GM19438 (cell line): ENCODE data around the gene LYPD8.

Source experiments
- ATAC-seq: cut with Tn5 transposase; IDR thresholded peaks from one replicate; pipeline ENCODE4 v1.9.1; 2021; ENCODE audit warnings: low read depth; ENCODE audit not compliant: unreplicated experiment

The LYPD8 gene

DNA sequence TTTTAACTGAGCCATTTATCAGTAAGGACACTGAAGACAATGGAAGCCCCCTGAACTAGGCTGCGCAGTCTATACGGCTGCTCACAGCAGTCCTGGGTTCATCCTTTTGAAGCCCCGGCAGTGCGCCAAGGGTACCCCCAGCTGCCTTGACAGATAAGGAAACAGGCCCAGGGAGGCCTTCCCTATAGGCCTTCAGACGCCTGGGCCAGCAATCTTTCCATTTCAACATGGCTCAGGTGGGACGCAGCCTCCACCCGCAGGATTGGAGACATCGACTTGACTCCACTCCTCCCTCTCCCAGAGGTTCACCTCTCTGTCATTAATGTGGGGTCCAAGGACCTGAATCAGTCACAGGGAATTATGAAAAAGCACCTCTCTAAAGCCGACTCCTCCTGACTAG, 2.8 kb upstream of the LYPD8 start:
- ATAC-seq: no peak

DNA sequence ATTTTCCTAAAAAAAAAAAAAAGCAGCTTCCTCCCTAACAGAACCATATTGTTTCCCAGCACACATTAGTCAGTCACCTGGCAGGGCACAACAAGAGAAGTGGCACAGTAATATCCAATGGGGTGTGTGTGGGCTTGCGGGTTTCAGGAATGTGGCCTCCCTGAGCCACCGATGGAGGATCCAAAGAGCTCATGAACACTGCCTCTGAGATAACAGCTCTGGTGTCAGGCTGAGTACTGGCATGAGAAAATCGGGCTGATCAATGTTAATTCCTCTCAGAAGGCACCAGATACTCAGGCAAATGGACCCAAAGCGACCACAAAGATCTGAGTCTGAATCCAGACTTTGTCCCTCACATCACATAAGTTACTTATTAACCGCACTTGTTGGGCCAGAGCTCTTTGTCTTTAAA, 2.2 kb upstream of the LYPD8 start:
- no peak for ATAC-seq

DNA sequence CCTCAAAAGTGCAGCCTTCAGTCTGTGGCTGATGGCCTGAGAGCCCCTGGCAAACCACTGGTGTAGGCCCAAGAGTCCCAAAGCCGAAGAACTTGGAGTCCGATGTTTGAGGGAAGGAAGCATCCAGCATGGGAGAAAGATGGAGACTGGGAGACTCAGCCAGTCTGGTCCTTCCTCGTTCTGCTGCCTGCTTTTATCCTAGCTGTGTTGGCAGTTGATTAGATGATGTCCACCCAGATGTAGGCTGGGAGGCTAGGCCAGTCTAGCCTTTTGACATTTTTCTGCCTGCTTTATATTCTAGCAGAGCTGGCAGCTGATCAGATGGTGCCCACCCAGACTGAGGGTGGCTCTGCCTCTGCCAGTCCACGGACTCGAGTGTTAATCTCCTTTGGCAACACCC, 1.1 kb upstream of the LYPD8 start:
- ATAC-seq: no peak

DNA sequence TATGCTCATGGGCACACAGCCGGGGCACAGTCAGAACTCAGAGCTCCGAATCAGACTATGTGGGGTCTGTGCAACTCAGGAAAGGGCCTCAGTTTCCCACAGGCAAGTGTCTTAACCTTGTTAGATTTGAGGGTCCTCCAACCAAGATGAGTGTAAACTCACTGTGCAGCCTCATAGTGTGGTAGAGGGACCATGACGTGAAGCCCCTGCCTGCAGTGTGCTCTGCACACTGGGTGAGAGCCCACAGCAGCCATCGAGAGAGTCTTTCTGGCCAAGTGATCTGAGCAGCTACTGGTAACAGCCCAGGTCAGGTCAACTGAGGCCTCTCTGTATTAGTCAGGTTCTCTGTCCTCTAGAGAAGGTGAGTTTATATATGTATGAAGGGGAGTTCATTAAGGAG, 592 bp upstream of the LYPD8 start:
- ATAC-seq: no peak

DNA sequence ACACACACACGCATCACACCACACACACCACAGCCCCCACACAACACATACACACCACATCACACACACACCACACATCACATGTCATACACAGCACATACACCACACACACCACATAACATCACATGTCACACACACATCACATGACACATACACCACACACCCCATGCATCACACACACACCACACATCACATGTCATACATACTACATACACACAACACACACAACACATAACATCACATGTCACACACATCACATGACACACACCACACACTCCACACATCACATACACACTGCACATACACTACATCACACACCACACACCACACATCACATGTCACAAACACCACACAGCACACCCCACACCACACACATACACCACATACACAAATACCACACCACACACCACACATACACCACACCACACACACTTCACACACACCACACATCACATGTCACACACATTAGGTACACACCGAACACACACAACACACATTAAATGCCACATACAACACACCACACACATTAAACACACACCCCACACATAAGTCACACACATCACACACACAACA, 1.8 kb downstream of the LYPD8 start:
- ATAC-seq: no peak

DNA sequence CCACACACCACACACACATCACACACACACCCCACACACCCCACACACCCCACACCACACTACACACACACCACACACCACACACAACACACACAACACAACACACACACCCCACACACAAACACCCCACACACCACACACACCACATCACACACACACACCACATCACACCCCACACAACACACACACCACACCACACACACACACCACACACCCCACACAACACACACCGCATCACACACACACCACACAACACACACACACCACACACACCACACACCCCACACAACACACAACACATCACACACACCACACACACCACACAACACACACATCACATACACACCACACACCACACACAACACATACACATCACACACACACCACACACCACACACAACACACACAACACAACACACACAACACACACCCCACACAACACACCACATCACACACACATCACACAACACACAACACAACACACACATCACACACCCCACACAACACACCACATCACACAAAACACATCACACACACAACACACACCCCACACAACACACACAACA, 2.4 kb downstream of the LYPD8 start:
- ATAC-seq: no peak

DNA sequence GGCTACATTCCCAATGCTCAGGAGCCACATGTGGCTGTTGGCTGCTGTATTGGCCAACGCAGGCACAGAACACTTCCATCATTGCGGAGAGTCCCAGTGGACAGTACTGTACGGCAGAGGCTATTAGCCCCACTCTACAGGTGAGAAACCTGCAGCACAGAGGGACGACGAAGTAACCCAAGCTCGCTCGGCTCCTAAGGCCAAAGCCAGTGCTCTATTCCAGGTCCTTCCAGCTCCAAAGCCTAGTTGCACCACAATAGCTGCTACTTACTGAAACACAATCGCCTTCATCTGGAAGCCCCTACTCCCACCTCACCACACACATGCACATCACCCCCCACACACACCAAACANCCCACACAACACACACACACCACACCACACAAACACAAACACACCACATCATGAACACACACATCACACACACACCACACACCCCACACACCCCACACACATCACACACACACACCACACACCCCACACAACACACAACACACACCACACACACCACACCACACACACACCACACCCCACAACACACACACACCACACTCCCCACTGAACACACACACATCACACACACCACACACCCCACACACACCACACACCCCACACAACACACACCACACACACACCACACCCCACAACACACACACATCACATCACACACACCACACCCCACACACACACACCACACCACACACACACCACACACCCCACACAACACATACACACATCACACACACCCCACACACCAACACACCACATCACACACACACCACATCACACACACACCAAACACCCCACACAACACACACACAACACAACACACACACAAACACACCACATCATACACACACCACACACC, 3.2 kb downstream of the LYPD8 start:
- ATAC-seq: no peak

DNA sequence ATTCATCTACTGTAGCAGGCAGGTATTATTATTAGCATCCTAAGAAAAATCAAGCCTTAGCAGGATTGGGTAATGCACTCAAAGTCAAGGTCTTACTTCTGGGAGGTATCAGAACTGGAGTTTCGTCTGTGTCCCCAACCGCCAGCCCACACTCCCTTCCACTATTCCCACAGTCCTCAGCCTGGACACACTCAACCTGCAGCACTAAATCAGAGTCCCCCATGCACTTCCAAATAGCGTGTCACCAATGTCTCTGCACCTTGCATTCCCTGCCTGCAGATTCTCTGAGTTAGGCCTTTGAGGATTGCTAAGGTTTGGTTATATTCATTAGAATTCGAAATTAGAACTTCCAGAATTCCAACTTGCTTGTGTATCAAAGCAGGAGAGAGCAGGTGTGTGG, 3.9 kb downstream of the LYPD8 start:
- no peak for ATAC-seq

DNA sequence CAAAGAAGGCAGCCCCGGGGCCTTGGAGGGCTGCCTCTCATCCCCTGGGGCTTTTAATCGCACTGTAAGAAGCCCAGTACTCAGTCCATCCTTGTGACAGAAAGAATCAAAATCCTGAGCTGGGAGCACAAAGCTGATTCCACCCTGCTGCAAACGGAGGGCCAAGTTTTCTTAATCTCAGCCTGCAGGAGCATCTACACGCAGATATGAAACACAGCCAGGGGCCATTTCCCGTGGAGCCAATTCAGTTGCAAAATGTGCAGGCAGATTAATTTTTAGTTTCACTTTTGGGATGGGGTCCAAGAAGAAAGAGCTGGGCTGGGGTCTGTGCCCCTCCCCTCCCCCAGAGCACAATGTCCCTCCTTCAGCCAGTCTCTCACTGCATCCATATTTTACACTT, 4.4 kb downstream of the LYPD8 start:
- no peak for ATAC-seq

DNA sequence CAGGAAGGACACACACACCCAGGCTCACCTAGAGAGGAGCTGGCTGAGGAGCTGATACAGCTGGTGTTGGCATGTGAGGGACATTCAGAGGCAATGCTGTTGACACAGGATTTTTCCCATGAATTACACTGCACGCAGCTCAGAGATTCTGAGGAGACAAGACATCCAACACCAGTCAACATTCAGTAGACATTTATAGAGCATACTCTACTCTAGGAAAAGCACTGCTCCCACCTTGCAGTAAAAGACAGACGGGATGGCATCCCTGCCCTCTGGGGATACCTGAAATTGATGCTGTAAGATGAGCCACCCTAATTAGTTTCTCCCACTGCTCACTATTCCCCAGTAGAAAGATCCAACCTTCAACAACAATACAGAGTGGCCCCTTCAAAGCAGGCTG, 5.1 kb downstream of the LYPD8 start:
- ATAC-seq: no peak

DNA sequence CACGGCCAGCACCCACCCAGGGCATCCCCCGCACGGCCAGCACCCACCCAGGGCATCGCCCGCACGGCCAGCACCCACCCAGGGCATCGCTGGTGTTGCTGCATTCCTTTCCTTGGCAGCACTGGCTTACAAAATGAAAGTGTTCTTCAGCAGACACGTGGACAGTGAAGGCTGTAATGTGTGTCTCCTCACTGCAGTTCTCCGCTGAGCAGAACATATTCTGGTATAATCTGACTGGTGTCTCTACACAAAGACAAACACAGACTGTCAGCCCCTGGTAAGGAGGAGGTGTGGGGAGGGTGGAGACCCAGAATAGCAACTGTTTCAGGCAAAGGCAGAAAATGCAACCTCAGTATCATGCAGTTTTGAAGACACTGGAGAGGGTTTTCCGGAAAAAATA, 7.3 kb downstream of the LYPD8 start:
- no peak for ATAC-seq

DNA sequence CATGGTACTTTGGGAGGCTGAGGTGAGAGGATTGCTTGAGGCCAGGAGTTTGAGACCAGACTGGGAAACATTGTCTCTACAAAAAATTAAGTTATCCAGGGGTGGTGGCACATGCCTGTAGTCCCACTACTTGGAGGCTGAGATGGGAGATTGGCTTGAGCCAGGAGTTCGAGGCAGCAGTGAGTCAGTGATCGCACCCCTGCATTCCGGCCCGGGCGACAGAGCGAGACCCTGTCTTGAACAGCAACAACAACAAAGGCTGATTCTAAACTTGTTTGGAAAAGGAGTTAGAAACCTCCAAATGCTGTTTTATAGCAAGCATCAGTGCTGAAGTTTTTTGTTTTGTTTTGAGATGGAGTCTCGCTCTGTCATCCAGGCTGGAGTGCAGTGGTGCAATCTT, 14.7 kb downstream of the LYPD8 start:
- ATAC-seq: no peak

DNA sequence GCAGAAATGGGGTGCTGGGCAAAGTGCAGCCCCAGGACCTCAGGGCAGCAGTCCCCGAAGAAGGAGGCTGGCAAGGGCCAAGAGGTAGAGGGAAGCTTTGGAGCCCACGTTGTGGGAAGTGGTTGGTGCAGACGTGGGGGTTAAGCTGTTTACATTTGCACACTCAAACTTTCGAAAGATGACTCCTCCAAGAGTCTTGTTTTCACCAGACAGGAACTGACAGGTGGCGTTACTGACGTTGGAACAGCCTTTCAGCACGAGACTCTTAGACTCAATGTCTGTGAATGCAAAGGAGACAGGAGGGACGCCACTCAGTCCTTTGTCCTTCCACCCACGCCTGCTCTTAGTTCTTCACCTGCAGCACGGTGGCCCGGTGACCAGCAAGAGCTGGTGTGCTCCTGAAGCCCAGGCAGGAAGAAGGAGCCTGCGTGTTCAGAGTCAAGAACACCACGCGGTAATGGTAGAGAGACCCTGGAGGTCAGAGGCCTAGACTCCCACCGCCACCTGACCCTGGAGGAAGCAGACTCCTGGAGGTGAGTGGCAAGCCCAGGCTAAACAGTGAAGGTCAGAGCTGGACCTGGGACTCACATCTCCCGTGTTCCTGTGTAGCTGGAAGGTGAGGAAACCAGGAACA, 15.9 kb downstream of the LYPD8 start:
- ATAC-seq: no peak

DNA sequence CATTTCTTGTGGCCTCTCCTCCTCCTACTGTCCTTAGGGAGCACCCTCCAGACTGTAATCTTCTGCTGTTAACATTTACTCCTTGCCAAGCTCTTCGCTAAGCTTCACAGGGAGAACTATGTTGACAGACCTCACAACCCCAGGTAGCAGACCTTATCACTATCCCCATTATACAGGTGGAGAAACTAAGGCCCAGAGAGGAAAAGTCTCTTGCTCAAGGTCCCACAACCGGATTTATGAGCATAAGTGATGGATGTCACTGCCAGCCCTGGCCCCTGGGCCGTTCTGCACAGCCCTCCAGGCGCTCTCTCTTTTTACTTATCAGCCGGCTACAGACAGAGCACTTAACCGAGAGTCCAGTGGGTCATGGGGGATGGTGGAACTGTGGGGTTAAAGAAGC, 18.1 kb downstream of the LYPD8 start:
- no peak for ATAC-seq

DNA sequence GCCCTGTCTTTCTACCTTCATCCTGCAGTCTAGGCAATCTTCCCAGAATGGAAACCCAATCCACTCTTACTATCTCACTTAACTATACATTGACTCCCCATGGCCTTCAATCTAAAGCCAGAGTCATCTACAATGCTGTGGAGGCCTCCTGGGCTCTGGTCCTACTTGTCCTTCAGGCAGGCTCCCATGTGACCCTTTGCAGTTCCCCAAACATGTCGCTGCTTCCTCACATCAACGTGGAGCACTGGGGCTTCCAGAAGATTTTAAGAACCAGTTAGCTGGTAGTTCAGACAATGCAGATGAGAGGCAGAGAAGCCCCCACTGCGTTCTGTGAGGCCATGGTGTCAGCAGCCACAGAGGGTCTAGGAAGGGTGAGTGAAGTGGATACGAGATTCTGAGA, 18.6 kb downstream of the LYPD8 start:
- no peak for ATAC-seq

DNA sequence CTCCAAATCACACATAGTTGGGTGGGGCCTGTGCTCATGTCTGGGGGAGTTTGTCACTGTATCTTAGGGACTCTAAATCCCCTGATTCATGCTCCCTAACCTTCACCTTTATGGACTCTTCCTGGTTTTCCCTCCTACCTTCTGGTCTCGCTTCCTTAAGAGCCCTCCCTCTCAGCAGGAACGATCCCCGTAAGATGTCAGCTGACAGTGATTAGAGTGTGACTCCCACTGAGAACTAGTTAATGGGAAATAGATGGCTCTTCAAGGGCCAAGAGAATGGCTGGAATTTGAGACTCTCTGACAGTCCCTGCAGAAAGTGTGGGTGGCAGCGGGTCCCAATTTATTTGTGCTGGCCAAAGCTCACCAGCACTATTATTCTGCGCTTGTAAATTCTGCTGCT, 22.0 kb downstream of the LYPD8 start:
- no peak for ATAC-seq

DNA sequence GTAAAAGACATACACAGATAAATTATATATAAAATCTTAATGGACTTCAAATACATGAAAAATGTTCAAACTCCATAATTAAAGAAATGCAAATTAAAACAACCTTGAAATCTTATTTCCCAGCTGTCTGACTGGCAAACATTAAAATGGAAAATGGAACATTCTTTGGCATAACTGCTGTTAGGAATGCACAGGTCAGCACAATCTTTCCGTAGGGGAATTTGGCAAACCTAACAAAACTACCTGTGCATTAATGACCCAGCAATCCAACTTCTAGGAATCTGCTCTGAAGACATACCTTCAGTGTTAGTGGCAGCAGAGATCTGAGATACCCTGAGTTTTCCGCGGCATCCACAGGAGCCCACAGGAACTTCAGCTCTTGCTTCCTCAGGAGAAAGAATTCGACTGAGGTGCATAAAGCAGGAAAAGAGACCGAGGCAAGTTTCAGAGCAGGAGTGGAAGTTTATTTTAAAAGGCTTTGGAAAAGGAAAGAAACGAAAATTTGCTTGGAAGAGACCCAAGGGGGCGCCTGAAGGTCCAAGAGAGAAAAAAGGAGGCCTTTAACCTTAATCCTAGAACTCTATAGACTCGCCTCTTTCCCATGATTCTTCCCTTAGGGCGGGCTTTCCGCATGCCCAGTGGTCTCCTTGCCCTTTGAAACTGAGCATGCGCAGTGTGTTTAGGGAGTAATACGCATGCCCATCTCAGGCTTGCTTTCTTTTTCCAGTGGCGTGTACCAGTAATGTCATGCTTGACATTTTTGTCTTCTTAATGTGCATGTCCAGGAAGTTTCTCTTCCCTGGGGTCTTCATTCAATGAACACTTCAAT, 24.8 kb downstream of the LYPD8 start:
- ATAC-seq: no peak

DNA sequence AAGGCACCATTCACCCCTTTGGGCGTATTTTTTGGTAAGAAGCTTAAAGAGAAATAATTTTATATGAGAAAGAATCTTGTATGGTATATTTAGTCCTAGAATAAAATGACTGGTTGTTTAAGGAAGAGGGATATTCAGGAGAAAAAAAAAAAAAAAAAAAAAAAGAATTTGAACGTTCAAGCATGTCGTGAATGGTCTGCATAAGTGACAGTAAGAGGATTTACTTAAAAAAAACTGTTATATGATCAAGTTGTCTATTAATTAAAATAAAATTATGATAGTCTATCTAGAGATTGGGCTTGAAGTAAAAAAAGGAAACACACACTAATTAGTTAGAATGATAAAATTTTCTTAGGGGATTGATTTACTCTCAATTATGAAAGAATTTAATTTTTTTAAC, 41.3 kb downstream of the LYPD8 start:
- no peak for ATAC-seq

DNA sequence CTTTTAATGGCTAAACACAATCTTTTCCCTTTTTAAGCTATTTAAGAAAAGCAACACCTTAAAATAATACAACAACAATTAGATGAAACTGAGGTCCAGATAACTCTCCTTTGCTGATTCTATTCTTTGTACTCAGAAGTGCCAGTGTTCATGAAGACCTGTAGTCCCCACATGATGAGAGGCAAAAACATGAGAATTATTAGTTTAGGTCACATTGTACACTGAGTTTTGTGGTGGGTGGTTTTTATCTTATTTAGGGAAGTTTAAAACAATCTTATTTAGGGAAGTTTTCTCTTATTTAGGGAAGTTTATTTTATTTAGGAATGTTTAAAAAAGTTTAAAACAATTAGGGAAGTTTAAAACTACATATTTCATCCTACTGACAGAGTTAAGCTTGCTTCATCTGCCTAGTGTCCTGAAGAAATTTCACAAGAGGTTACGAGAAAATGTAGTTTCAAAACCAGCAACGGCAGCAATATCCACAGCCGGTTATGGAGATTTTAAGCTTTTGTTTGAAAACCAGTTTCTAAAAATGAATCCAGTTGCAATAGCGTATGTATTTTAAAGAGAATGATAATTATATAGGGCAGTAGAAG, 45.2 kb downstream of the LYPD8 start:
- no peak for ATAC-seq

DNA sequence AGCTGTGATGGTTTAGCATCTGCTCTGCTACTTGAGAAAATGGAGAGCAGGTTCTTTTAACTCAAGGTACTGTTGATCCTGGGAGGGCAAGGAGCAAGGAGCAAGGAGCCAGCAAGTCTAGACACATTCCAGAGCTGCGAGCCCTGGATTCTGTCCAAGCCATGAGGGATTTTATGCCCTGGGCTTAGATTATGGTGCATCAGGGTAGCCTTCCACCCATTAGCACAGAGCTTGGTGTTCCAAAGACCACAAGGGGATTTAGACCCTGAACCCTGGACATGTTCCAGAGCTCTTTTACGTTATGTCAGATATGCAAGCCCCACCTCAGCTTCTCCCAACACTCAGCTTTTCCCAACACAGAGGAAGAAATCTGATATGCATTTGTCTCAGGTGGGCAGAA, 51.0 kb downstream of the LYPD8 start:
- no peak for ATAC-seq
